ENCODE data around the gene XPNPEP2.

The XPNPEP2 gene

DNA sequence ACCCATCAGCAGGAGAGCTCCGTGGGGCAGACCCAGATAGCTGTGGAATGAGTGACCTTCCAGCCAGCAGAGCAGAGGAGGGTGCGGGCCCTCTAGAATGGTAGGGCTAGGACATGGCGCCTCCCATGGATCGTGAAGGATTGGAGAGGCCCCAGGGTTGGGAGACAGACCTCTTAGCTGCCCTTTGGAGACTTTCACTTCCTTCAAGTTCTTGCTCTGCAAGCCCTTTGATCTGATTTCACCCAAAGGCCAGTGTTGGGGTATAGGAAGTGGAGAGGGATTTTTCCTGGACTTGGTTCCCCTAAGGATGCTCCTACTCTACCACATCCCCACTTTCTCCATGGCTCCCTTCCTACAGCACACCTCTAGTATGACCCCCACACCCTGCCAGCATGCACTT lies 43.9 kb downstream of the XPNPEP2 start:
- no peak for TF ChIP-seq FOXM1 (IDR thresholded peaks at IDR 0.05; ENCODE audit: borderline replicate concordance, low read depth)
- TF ChIP-seq, protein P1, sequence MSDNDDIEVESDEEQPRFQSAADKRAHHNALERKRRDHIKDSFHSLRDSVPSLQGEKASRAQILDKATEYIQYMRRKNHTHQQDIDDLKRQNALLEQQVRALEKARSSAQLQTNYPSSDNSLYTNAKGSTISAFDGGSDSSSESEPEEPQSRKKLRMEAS (IDR thresholded peaks at IDR 0.05) = no peak
- no peak for TF ChIP-seq EGR1 (IDR thresholded peaks at IDR 0.05)
- no peak for TF ChIP-seq CREB1 (IDR thresholded peaks at IDR 0.05; ENCODE audit: low read depth)
- TF ChIP-seq EP300 (IDR thresholded peaks at IDR 0.05; ENCODE audit: borderline replicate concordance) = no peak
- TF ChIP-seq, protein P2, sequence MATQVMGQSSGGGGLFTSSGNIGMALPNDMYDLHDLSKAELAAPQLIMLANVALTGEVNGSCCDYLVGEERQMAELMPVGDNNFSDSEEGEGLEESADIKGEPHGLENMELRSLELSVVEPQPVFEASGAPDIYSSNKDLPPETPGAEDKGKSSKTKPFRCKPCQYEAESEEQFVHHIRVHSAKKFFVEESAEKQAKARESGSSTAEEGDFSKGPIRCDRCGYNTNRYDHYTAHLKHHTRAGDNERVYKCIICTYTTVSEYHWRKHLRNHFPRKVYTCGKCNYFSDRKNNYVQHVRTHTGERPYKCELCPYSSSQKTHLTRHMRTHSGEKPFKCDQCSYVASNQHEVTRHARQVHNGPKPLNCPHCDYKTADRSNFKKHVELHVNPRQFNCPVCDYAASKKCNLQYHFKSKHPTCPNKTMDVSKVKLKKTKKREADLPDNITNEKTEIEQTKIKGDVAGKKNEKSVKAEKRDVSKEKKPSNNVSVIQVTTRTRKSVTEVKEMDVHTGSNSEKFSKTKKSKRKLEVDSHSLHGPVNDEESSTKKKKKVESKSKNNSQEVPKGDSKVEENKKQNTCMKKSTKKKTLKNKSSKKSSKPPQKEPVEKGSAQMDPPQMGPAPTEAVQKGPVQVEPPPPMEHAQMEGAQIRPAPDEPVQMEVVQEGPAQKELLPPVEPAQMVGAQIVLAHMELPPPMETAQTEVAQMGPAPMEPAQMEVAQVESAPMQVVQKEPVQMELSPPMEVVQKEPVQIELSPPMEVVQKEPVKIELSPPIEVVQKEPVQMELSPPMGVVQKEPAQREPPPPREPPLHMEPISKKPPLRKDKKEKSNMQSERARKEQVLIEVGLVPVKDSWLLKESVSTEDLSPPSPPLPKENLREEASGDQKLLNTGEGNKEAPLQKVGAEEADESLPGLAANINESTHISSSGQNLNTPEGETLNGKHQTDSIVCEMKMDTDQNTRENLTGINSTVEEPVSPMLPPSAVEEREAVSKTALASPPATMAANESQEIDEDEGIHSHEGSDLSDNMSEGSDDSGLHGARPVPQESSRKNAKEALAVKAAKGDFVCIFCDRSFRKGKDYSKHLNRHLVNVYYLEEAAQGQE (IDR thresholded peaks at IDR 0.05; ENCODE audit: low read depth) = no peak
- TF ChIP-seq CEBPB (IDR thresholded peaks at IDR 0.05) = no peak
- TF ChIP-seq, protein P3, sequence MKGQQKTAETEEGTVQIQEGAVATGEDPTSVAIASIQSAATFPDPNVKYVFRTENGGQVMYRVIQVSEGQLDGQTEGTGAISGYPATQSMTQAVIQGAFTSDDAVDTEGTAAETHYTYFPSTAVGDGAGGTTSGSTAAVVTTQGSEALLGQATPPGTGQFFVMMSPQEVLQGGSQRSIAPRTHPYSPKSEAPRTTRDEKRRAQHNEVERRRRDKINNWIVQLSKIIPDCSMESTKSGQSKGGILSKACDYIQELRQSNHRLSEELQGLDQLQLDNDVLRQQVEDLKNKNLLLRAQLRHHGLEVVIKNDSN (IDR thresholded peaks at IDR 0.05) = no peak
- TF ChIP-seq NFIC (IDR thresholded peaks at IDR 0.05) = no peak
- TF ChIP-seq ZBTB7A (IDR thresholded peaks at IDR 0.05; ENCODE audit: low read depth) = no peak
- TF ChIP-seq TEAD4 (IDR thresholded peaks at IDR 0.05) = no peak
- no peak for TF ChIP-seq RAD21 (IDR thresholded peaks at IDR 0.05; ENCODE audit: low read depth)
- TF ChIP-seq TAF1 (IDR thresholded peaks at IDR 0.05; ENCODE audit: low read depth) = no peak
- TF ChIP-seq YY1 (IDR thresholded peaks at IDR 0.05; ENCODE audit: low read depth) = no peak
- TF ChIP-seq TCF12 (IDR thresholded peaks at IDR 0.05; ENCODE audit: low read depth) = no peak

- TF ChIP-seq YY1 (IDR thresholded peaks at IDR 0.05; ENCODE audit: low read depth) (no peak), CEBPB (IDR thresholded peaks at IDR 0.05) (no peak), ZBTB7A (IDR thresholded peaks at IDR 0.05; ENCODE audit: low read depth) (no peak), NFIC (IDR thresholded peaks at IDR 0.05) (no peak), EP300 (IDR thresholded peaks at IDR 0.05; ENCODE audit: borderline replicate concordance) (no peak), EGR1 (IDR thresholded peaks at IDR 0.05) (no peak), CREB1 (IDR thresholded peaks at IDR 0.05; ENCODE audit: low read depth) (no peak)
- TF ChIP-seq, protein P3 (IDR thresholded peaks at IDR 0.05) = no peak
- TF ChIP-seq, protein P1 (IDR thresholded peaks at IDR 0.05) = no peak
- TF ChIP-seq, protein P2 (IDR thresholded peaks at IDR 0.05; ENCODE audit: low read depth) = no peak
Observed at GRCh38 chrX:129783291-129783713, 44.5 kb downstream of the XPNPEP2 start.

DNA sequence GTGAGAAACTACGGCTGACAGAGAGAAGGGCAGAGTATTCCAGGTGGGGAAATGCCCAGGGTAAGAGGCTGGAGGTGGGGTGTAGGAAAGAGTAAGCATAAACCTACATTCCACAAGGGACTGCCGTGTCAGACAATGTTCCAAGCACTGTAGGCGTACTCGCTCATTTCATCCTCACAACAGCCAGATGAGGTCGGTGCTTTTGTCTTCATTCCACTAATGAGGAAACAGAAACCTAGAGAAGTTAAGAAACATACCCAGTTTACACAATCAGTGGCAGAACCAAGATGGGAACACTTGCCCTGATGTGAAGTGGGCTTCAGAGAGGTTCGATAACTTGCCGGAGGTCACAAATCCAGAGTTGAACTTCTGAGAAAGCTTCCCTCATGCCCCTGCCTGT lies 45.6 kb downstream of the XPNPEP2 start:
- TF ChIP-seq, protein P3 (IDR thresholded peaks at IDR 0.05) = no peak
- TF ChIP-seq TAF1 (IDR thresholded peaks at IDR 0.05; ENCODE audit: low read depth) = no peak
- TF ChIP-seq FOXM1 (IDR thresholded peaks at IDR 0.05; ENCODE audit: borderline replicate concordance, low read depth) = no peak
- no peak for TF ChIP-seq ZBTB7A (IDR thresholded peaks at IDR 0.05; ENCODE audit: low read depth)
- no peak for TF ChIP-seq TEAD4 (IDR thresholded peaks at IDR 0.05)
- TF ChIP-seq RAD21 (IDR thresholded peaks at IDR 0.05; ENCODE audit: low read depth) = no peak
- no peak for TF ChIP-seq YY1 (IDR thresholded peaks at IDR 0.05; ENCODE audit: low read depth)
- TF ChIP-seq, protein P1 (IDR thresholded peaks at IDR 0.05) = no peak
- TF ChIP-seq CEBPB (IDR thresholded peaks at IDR 0.05) = no peak
- no peak for TF ChIP-seq EGR1 (IDR thresholded peaks at IDR 0.05)
- TF ChIP-seq EP300 (IDR thresholded peaks at IDR 0.05; ENCODE audit: borderline replicate concordance) = no peak
- no peak for TF ChIP-seq TCF12 (IDR thresholded peaks at IDR 0.05; ENCODE audit: low read depth)

DNA sequence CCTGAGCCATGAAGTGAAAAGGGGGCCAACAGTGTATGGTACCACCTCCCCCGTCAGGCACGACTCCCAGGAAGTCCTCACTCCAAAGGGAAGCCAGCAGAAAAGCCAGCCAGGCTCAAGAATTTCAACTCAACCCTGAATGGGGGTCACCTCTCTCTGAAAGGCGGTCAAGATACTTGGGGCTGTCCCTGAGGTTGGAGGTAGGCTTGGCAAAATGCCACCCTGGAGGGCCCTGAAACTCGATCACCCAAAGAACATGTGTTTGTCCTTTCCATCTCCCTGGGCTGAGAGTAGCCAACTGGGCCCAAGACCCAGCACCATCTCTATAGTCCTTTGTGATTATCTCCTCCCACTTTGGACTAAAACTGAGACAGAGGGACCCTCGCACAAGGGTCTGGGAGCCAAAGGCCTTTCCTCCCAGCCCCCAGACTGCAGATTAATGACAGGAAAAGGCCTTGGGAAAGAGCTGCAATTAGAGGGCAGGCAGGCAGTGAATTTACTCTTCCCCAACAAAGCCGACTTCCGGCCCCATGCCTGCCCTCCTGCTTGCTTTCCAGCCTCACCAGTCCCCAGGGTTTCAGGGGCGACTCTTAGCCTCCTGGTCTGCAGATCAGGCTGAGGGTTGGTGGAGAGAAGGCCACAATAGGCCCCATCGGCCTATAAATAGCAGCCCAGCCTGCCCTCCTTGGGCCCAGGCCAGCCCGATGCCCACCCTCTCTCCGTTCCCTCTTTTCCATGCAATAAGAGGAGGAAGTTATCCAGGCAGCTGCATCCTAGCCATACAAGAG lies 46.6 kb downstream of the XPNPEP2 start:
- TF ChIP-seq, protein P3 (IDR thresholded peaks at IDR 0.05) = no peak
- TF ChIP-seq TEAD4 (IDR thresholded peaks at IDR 0.05) (no peak), CREB1 (IDR thresholded peaks at IDR 0.05; ENCODE audit: low read depth) (no peak), TCF12 (IDR thresholded peaks at IDR 0.05; ENCODE audit: low read depth) (no peak), YY1 (IDR thresholded peaks at IDR 0.05; ENCODE audit: low read depth) (no peak), FOXM1 (IDR thresholded peaks at IDR 0.05; ENCODE audit: borderline replicate concordance, low read depth) (no peak)
- TF ChIP-seq, protein P2 (IDR thresholded peaks at IDR 0.05; ENCODE audit: low read depth) = no peak
- TF ChIP-seq, protein P1 (IDR thresholded peaks at IDR 0.05) = no peak
